GM19240 (cell line): ENCODE measurements around the gene TTC13.

ENCODE experiments used
- DNase-seq: peaks from one replicate; pipeline ENCODE4 v3.0.0; 2011; ENCODE audit warnings: low spot score; ENCODE audit not compliant: insufficient read length

TTC13 gene

GRCh38 chr1:230950404-230950803 is 28.3 kb downstream of the TTC13 start:
- no peak for DNase-seq

GRCh38 chr1:230948903-230949302 is 29.8 kb downstream of the TTC13 start:
- DNase-seq = no peak

- no peak for DNase-seq
These were observed 30.4 kb downstream of the TTC13 start for GRCh38 chr1:230948301-230948700.

GRCh38 chr1:230943048-230943593 is 35.5 kb downstream of the TTC13 start:
- DNase-seq = no peak

- DNase-seq = no peak
These were observed 37.8 kb downstream of the TTC13 start for GRCh38 chr1:230940848-230941247.

GRCh38 chr1:230939806-230940489 is 38.7 kb downstream of the TTC13 start:
- DNase-seq = no peak

GRCh38 chr1:230938924-230939368 is 39.7 kb downstream of the TTC13 start:
- no peak for DNase-seq

GRCh38 chr1:230937371-230937770 is 41.3 kb downstream of the TTC13 start:
- DNase-seq = no peak

GRCh38 chr1:230936475-230936874 is 42.2 kb downstream of the TTC13 start:
- DNase-seq = no peak

- DNase-seq = no peak
These were observed 42.8 kb downstream of the TTC13 start for GRCh38 chr1:230935852-230936251.

GRCh38 chr1:230930986-230931385 is 47.7 kb downstream of the TTC13 start:
- no peak for DNase-seq

GRCh38 chr1:230926182-230926581 is 52.5 kb downstream of the TTC13 start:
- DNase-seq = no peak

GRCh38 chr1:230925608-230926007 is 53.1 kb downstream of the TTC13 start:
- DNase-seq = no peak

GRCh38 chr1:230923176-230923575 is 55.5 kb downstream of the TTC13 start:
- no peak for DNase-seq

GRCh38 chr1:230922620-230923019 is 56.0 kb downstream of the TTC13 start:
- DNase-seq = no peak

GRCh38 chr1:230919207-230919606 is 59.5 kb downstream of the TTC13 start:
- DNase-seq = no peak

GRCh38 chr1:230917284-230918135 is 61.2 kb downstream of the TTC13 start:
- DNase-seq = peak; percentile 25

- no peak for DNase-seq
These were observed 61.9 kb downstream of the TTC13 start for GRCh38 chr1:230916587-230917283.

- DNase-seq = no peak
These were observed 63.6 kb downstream of the TTC13 start for GRCh38 chr1:230915078-230915477.

- DNase-seq = no peak
These were observed 65.2 kb downstream of the TTC13 start for GRCh38 chr1:230913496-230913895.

GRCh38 chr1:230910755-230911117 is 67.9 kb downstream of the TTC13 start:
- no peak for DNase-seq
